Measurements from ENCODE around the gene PDYN. TPM values are rescaled to one million over a fixed set of nuclear protein-coding genes. Genes with fewer than 3 reads are reported as not detected.

The PDYN gene
- total RNA-seq, 1 experiment from 2014 or later, result not detected

DNA sequence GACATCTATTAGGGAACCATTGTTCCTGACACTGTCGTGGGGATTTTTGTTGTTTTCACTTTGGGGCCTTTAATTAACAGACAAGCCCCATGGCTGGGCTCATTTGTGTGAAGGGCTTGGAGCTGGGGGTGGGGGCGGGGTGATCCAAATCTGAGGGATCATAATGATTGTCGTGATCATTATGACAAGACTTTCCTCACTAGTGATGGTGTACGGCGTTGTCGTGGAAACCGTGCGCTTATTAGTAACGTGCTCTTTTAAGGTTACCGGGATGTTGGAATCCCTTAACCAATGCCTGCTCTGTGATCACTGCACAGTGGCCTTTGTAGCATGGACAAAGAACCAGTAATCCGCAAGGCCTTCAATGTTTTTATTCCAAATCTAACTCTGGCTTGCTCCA lies 18.6 kb downstream of the PDYN start:
- ChIA-PET POLR2A (ENCODE audit: unreplicated experiment) (no interaction called here), CTCF (no interaction called here)
- intact Hi-C loops (cut with micrococcal nuclease; ENCODE audit: unreplicated experiment), result no loop called here
- Histone ChIP-seq H3K27me3 (ENCODE audit: insufficient read depth, low read depth) (peaks cover 90% of the 10 kb centered on the region), H3K36me3 (ENCODE audit: low read depth) (no peaks in the 10 kb centered on the region), H3K4me1 (replicated peaks; ENCODE audit: insufficient read depth) (no peaks in the 10 kb centered on the region), H3F3A (ENCODE audit: insufficient read depth, low read depth) (no peaks in the 10 kb centered on the region), H3K79me2 (ENCODE audit: low read depth) (no peaks in the 10 kb centered on the region), H3K27ac (no peak overlapping the region), H3K9me2 (ENCODE audit: insufficient read depth) (no peaks in the 10 kb centered on the region), H3K4me2 (no peak overlapping the region), H4K20me1 (ENCODE audit: insufficient read depth) (no peaks in the 10 kb centered on the region), H3K4me3 (no peak overlapping the region), H3K9me3 (ENCODE audit: insufficient read depth, low read depth) (no peaks in the 10 kb centered on the region), H2AFZ (no peak overlapping the region)
- TF ChIP-seq EZH2 (IDR thresholded peaks at IDR 0.05; ENCODE audit: low read depth), result no peak
- TF ChIP-seq, protein P1, sequence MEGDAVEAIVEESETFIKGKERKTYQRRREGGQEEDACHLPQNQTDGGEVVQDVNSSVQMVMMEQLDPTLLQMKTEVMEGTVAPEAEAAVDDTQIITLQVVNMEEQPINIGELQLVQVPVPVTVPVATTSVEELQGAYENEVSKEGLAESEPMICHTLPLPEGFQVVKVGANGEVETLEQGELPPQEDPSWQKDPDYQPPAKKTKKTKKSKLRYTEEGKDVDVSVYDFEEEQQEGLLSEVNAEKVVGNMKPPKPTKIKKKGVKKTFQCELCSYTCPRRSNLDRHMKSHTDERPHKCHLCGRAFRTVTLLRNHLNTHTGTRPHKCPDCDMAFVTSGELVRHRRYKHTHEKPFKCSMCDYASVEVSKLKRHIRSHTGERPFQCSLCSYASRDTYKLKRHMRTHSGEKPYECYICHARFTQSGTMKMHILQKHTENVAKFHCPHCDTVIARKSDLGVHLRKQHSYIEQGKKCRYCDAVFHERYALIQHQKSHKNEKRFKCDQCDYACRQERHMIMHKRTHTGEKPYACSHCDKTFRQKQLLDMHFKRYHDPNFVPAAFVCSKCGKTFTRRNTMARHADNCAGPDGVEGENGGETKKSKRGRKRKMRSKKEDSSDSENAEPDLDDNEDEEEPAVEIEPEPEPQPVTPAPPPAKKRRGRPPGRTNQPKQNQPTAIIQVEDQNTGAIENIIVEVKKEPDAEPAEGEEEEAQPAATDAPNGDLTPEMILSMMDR (conservative IDR thresholded peaks at IDR 0.05), result no peak
- BruUV-seq (replicated peaks), result no TSS peak
- DNase-seq, result no peak

DNA sequence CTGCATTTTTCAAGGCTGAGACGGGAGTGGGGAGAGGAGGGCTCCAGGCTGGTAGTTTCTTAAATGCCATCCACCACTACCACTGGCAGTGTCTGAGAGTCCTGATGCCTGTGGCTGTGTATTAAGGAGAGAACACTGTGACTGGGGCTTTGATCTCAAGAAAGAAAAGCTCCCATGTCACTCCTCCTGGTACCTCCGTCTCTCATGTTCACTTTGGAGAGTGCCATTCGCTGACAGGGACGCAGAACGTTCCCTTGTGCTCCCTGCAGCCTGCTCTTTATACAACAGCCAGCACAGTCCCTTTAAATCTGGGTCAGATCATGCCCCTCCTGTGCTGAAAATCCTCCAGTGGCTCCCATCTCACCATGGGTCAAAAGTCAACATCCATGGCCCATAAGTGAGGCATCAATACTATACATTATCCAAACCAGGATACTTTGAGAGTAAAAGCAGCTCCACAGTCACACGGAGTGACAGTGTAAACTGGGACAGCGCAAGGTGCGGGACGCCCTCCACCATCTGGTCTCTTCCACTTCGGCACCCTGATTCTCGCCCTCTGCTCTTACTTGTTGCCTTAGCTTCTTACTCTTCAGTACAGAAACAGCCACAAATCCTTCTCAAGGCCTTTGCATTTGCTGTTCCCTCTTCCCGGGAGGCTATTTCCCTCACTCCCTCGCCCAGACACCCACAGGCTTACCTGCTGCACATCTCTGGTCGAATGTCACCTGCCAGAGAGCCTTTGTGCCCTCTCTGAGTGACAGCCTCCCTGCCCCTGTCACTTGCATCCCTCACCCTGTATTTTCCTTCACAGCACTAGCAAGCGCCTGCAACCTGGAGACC lies 20.0 kb downstream of the PDYN start:
- no TSS peak for BruUV-seq (replicated peaks)
- no peak for DNase-seq
- no peak overlapping the region for H3K4me3 ChIP-seq
- H3K9me3 ChIP-seq (ENCODE audit: insufficient read depth, low read depth), result no peaks in the 10 kb centered on the region
- H2AFZ ChIP-seq, result no peak overlapping the region
- H3K36me3 ChIP-seq (ENCODE audit: low read depth), result no peaks in the 10 kb centered on the region
- no peaks in the 10 kb centered on the region for H3K9me2 ChIP-seq (ENCODE audit: insufficient read depth)
- H3K4me2 ChIP-seq, result no peak overlapping the region
- H3K4me1 ChIP-seq (replicated peaks; ENCODE audit: insufficient read depth), result no peaks in the 10 kb centered on the region
- H4K20me1 ChIP-seq (ENCODE audit: insufficient read depth), result no peaks in the 10 kb centered on the region
- CTCF ChIA-PET, result no interaction called here
- H3K79me2 ChIP-seq (ENCODE audit: low read depth), result no peaks in the 10 kb centered on the region
- intact Hi-C loops (cut with micrococcal nuclease; ENCODE audit: unreplicated experiment), result no loop called here
- no peak overlapping the region for H3K27ac ChIP-seq
- no peaks in the 10 kb centered on the region for H3F3A ChIP-seq (ENCODE audit: insufficient read depth, low read depth)
- H3K27me3 ChIP-seq (ENCODE audit: insufficient read depth, low read depth), result peaks cover 90% of the 10 kb centered on the region
- TF ChIP-seq, protein P1 (conservative IDR thresholded peaks at IDR 0.05), result no peak
- no peak for TF ChIP-seq EZH2 (IDR thresholded peaks at IDR 0.05; ENCODE audit: low read depth)
- POLR2A ChIA-PET (ENCODE audit: unreplicated experiment), result no interaction called here

- no peak for DNase-seq
- no peak overlapping the region for H3K4me2 ChIP-seq
- H3K4me3 ChIP-seq, result no peak overlapping the region
- intact Hi-C loops (cut with micrococcal nuclease; ENCODE audit: unreplicated experiment), result no loop called here
- no peaks in the 10 kb centered on the region for H3K9me2 ChIP-seq (ENCODE audit: insufficient read depth)
- ChIA-PET POLR2A (ENCODE audit: unreplicated experiment) (no interaction called here), CTCF (no interaction called here)
- TF ChIP-seq, protein P1 (conservative IDR thresholded peaks at IDR 0.05), result no peak
- no peak for TF ChIP-seq EZH2 (IDR thresholded peaks at IDR 0.05; ENCODE audit: low read depth)
- no peaks in the 10 kb centered on the region for H3K9me3 ChIP-seq (ENCODE audit: insufficient read depth, low read depth)
- no peaks in the 10 kb centered on the region for H4K20me1 ChIP-seq (ENCODE audit: insufficient read depth)
- H3K36me3 ChIP-seq (ENCODE audit: low read depth), result no peaks in the 10 kb centered on the region
- no TSS peak for BruUV-seq (replicated peaks)
- H3K4me1 ChIP-seq (replicated peaks; ENCODE audit: insufficient read depth), result no peaks in the 10 kb centered on the region
- no peaks in the 10 kb centered on the region for H3K79me2 ChIP-seq (ENCODE audit: low read depth)
- H3K27ac ChIP-seq, result no peak overlapping the region
- H3K27me3 ChIP-seq (ENCODE audit: insufficient read depth, low read depth), result peaks cover 88% of the 10 kb centered on the region
- H3F3A ChIP-seq (ENCODE audit: insufficient read depth, low read depth), result no peaks in the 10 kb centered on the region
- no peak overlapping the region for H2AFZ ChIP-seq
These were observed 21.8 kb downstream of the PDYN start for GRCh38 chr20:1971893-1972586.

Measured in PC-9 (cell line).